ENCODE measurements around the gene CCDC106. TPM values are rescaled to one million over a fixed set of nuclear protein-coding genes. Genes with fewer than 3 reads are reported as not detected.

The CCDC106 gene
- total RNA-seq, 1 donor from 2014 or later, result 8.3 TPM

- Histone ChIP-seq H3K4me1 (no peaks in the 10 kb centered on the region), H3K36me3 (peaks cover 0 to 90% of the 10 kb centered on the region in 2 donors), H3K27ac (no peak overlapping the region), H3K27me3 (no peaks in the 10 kb centered on the region), H3K9me3 (no peaks in the 10 kb centered on the region), H3K4me3 (no peak overlapping the region)
- intact Hi-C loops (cut with DNase I), result no loop called here
- no peak for DNase-seq (ENCODE audit: extremely low spot score in 2 of 2)
- TF ChIP-seq POLR2AphosphoS5 (IDR thresholded peaks at IDR 0.05; ENCODE audit: insufficient read depth in 1 of 2, low read depth in 1 of 2) (no peak), POLR2A (IDR thresholded peaks at IDR 0.05) (no peak), CTCF (IDR thresholded peaks at IDR 0.05) (no peak)
These were observed 43.8 kb downstream of the CCDC106 start for GRCh38 chr19:55691561-55692481.

GRCh38 chr19:55692681-55693081 is 44.7 kb downstream of the CCDC106 start:
- peaks cover 0 to 81% of the 10 kb centered on the region in 2 donors for H3K36me3 ChIP-seq
- no peaks in the 10 kb centered on the region for H3K9me3 ChIP-seq
- H3K27me3 ChIP-seq, result no peaks in the 10 kb centered on the region
- no peak for DNase-seq (ENCODE audit: extremely low spot score in 2 of 2)
- intact Hi-C loops (cut with DNase I), result no loop called here
- H3K27ac ChIP-seq, result no peak overlapping the region
- no peak overlapping the region for H3K4me3 ChIP-seq
- no peaks in the 10 kb centered on the region for H3K4me1 ChIP-seq
- TF ChIP-seq CTCF (IDR thresholded peaks at IDR 0.05), result no peak
- TF ChIP-seq POLR2A (IDR thresholded peaks at IDR 0.05), result no peak
- no peak for TF ChIP-seq POLR2AphosphoS5 (IDR thresholded peaks at IDR 0.05; ENCODE audit: insufficient read depth in 1 of 2, low read depth in 1 of 2)

DNA sequence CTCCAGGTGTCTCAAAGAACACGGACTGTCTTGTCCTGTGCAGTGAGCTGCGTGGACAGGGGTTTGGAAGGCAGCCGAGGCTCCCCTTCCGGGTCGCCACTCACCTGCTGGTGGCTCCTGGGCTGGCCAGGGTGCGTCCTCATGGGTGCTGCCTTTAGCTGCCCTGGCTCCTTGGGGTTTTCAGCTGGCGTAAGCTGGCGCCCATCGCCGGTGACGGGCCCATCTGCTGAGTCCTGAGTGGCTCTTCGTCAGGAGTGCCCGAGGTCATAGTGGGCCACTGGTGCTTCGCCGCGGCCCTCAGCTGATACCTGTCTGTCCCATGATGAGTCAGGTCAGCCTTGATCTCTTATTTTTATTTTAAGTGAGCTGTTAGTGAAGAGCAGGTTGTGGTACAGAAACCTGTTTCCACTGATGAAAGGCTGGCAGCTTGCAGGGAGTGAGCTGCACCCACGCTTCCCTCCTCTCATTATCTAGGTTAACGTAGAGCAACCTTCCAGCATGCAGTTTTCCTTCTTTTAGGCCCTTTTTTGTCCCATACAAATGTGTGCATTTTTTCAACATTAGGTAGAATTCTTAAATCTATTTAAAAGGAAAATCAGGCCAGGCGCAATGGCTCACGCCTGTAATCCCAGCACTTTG is 45.4 kb downstream of the CCDC106 start:
- Histone ChIP-seq H3K27ac (no peak overlapping the region), H3K4me3 (no peak overlapping the region), H3K9me3 (no peaks in the 10 kb centered on the region), H3K27me3 (no peaks in the 10 kb centered on the region), H3K36me3 (peaks cover 0 to 81% of the 10 kb centered on the region in 2 donors), H3K4me1 (no peaks in the 10 kb centered on the region)
- intact Hi-C loops (cut with DNase I), result no loop called here
- DNase-seq (ENCODE audit: extremely low spot score in 2 of 2), result no peak
- TF ChIP-seq POLR2AphosphoS5 (IDR thresholded peaks at IDR 0.05; ENCODE audit: insufficient read depth in 1 of 2, low read depth in 1 of 2) (no peak), CTCF (IDR thresholded peaks at IDR 0.05) (no peak), POLR2A (IDR thresholded peaks at IDR 0.05) (no peak)

GRCh38 chr19:55694241-55694655 is 46.2 kb downstream of the CCDC106 start:
- no peak for TF ChIP-seq POLR2A (IDR thresholded peaks at IDR 0.05)
- TF ChIP-seq POLR2AphosphoS5 (IDR thresholded peaks at IDR 0.05; ENCODE audit: insufficient read depth in 1 of 2, low read depth in 1 of 2), result no peak
- no peak for TF ChIP-seq CTCF (IDR thresholded peaks at IDR 0.05)
- H3K36me3 ChIP-seq, result peaks cover 0 to 75% of the 10 kb centered on the region in 2 donors
- no peak overlapping the region for H3K4me3 ChIP-seq
- H3K4me1 ChIP-seq, result no peaks in the 10 kb centered on the region
- no peaks in the 10 kb centered on the region for H3K9me3 ChIP-seq
- H3K27ac ChIP-seq, result no peak overlapping the region
- no peak for DNase-seq (ENCODE audit: extremely low spot score in 2 of 2)
- H3K27me3 ChIP-seq, result no peaks in the 10 kb centered on the region
- intact Hi-C loops (cut with DNase I), result no loop called here

Data from vagina (tissue), 2 donors.